Measurements from ENCODE around the gene KIAA0408.

DNA sequence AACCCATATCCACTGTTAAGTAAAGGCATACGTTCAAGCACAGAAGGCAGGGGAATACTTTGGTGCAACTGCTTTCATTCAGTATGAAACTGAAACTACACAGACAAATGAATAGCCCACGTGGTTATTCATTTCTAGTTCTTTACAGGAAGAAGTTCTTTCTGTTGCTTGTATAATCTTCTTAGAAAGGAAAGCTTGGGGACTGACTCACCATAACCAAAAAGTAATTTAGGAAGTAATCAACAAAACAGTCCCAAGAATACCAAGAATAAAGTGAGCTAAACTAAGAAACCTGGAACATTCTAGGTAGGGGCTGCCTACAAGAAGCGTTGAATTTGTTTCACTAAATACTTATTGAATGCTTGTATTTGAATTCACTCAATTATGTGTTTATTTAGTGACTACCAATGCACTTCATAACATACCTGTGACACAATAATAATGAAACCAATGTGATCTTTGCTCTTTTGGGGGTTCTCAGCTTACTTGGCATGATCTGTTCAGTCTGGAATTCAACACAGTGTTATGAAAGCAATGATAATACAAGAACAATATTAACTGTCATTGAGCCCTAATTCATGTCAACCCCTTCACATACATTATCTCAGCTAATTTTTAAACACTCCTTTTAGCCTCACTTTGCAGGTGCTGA lies 25.1 kb upstream of the KIAA0408 start:
- no peak for TF ChIP-seq POLR2A (IDR thresholded peaks at IDR 0.05; ENCODE audit: low read depth, low read length)
- TF ChIP-seq POLR2AphosphoS5 (IDR thresholded peaks at IDR 0.05; ENCODE audit: low read depth, low read length) = no peak
- no peak for TF ChIP-seq TAF1 (IDR thresholded peaks at IDR 0.05; ENCODE audit: low read depth, low read length)
- no peak for TF ChIP-seq SPI1 (IDR thresholded peaks at IDR 0.05; ENCODE audit: low read depth, low read length)
- no peak for TF ChIP-seq POU2F2 (IDR thresholded peaks at IDR 0.05; ENCODE audit: low read depth, low read length)
